GM19372 (cell line): Measurements from ENCODE around the gene OMA1.
A peak's percentile ranks its signal among the peaks of the same experiment; 100 is the strongest.
"Not testable (repeated sequence)": the region's sequence is repeated elsewhere in the genome, so short reads cannot be mapped to it uniquely, and the experiment has no call there.

Source experiments
- ATAC-seq: cut with Tn5 transposase; IDR thresholded peaks from one replicate; pipeline ENCODE4 v1.9.1; 2021; ENCODE audit warnings: mild to moderate bottlenecking, low read depth, moderate library complexity; ENCODE audit not compliant: unreplicated experiment

OMA1 gene

GRCh38 chr1:58546520-58547308, at the start of gene OMA1:
Gene OMA1, minus strand, starts transcription at chr1:58546726. Its CDS starts 7,432 bp downstream, at chr1:58539294.
- ATAC-seq: peak; percentile 94

- no peak for ATAC-seq
Observed at GRCh38 chr1:58594546-58594945, 48.0 kb upstream of the OMA1 start.

GRCh38 chr1:58592522-58593134, 46.1 kb upstream of the OMA1 start:
- no peak for ATAC-seq

- no peak for ATAC-seq
Observed at GRCh38 chr1:58591806-58592205, 45.3 kb upstream of the OMA1 start.

- ATAC-seq: no peak
Observed at GRCh38 chr1:58590019-58590418, 43.5 kb upstream of the OMA1 start.

DNA sequence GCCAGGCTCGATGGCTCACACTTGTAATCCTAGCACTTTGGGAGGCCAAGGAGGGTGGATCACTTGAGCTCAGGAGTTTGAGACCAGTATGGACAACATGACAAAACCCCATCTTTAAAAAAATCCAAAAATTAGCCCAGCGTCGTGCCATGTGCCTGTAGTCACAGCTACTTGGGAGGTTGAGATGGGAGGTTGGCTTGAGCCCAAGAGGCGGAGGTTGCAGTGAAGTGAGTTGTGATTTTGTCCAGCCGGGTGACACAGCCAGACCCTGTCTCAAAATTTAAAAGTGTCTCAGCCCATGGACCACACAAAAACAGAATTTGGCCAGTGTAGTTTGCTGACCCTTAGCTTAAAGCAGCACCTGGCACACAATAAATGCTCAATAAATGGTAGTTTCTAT, 41.9 kb upstream of the OMA1 start:
- ATAC-seq: no peak

GRCh38 chr1:58587667-58588066, 41.1 kb upstream of the OMA1 start:
- ATAC-seq: no peak

GRCh38 chr1:58586271-58586670, 39.7 kb upstream of the OMA1 start:
- ATAC-seq: no peak

DNA sequence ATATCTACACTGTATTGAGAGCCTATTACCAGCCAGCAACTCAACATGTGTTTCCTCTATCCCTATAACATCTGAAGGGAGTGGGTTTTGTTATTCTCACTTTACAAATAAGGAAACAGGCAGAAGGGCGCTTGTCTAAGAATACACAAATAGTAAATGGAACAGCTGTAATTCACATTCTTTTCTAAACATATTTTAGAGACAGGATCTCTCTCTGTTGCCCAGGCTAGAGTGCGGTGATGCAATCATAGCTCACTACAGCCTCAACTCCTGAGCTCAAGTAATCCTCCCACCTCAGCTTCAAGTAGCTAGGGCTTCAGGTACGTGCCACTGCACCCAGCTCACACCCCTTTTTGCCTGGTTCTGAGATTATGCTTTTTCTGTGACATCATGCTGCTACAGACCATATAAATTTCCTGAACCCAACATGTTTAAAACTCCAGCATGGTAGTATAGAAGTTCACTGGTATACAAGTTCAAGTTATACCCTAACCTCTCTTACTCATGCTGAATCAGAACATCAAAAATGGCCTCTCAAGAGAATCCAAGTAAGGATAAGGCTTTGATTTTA, 39.1 kb upstream of the OMA1 start:
- no peak for ATAC-seq

- ATAC-seq: no peak
Observed at GRCh38 chr1:58585166-58585565, 38.6 kb upstream of the OMA1 start.

- no peak for ATAC-seq
Observed at GRCh38 chr1:58584082-58584895, 37.8 kb upstream of the OMA1 start.

DNA sequence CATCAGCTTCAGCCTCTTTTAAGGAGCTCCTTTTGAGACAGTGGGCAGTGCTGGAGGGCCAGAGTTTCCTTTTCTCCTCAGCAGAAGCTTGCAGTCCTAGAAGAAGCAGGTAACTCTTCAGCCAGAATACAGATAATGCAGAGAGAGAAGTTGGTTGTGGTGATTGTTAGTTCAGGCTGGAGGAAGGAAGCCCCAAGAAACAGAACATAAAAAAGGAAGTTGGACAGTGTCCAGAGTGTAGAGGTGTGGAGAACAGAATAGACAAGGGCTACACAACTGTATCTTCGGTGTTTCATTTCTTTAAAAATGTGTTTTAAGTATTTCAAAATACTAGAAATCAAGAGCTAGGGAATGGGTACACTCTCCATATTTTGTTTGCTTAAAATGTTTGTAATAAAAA, 37.0 kb upstream of the OMA1 start:
- ATAC-seq: no peak

- not testable (repeated sequence) for ATAC-seq
Observed at GRCh38 chr1:58582143-58582542, 35.6 kb upstream of the OMA1 start.

DNA sequence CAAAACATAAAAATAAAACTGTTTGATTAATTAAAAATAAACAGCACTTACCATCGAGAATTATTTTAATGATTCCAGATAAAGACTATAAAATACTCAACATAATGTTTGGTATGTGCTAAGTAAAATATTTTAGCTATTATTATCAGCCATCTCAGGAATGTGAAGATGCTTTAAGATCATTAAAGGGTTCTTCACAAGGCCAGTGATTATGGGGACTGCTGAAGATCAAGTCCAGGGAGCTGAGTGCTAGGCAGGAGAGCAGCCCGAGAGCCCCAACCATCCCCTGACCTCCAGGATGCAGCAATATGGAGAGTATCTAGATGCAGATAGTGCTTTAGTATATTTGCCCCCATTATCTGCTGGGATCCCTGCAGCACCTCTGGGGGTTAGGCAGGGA, 35.1 kb upstream of the OMA1 start:
- no peak for ATAC-seq

DNA sequence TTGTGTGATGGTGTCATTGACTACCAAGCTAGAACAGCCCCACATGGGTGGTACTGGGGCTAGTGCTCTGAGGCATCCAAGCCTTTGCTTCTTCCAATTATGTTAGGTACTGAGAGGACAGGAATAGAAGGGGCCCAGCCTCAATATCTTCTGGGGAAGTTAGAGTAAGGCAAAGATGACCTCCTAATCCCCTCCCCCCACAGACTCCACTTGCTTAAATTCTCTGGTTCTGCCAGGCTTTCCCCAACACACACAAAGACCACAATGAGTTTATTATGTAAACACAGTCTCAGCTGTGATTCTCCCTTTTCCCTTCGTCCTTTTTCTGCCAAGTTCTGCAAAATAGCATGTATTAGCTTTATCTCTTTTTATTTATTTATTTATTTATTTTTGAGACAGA, 33.7 kb upstream of the OMA1 start:
- no peak for ATAC-seq

DNA sequence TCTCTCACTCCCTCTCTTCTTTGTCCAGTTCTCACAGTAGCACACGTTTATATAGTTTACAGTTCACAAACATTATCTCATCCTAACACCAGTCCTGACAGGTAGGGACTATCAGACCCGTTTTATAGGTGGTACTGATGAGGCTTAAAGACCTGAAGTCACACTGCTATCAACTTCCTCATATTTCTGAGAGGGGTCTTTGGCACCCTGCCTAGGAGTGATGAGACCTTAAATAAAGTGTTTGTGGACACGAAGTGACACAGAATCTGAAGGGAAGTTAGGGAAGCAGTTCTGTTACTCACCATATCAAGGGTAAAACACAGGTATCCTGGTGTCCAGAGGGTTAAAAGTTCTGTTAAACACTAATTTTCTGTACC, 31.1 kb upstream of the OMA1 start:
- ATAC-seq: no peak

DNA sequence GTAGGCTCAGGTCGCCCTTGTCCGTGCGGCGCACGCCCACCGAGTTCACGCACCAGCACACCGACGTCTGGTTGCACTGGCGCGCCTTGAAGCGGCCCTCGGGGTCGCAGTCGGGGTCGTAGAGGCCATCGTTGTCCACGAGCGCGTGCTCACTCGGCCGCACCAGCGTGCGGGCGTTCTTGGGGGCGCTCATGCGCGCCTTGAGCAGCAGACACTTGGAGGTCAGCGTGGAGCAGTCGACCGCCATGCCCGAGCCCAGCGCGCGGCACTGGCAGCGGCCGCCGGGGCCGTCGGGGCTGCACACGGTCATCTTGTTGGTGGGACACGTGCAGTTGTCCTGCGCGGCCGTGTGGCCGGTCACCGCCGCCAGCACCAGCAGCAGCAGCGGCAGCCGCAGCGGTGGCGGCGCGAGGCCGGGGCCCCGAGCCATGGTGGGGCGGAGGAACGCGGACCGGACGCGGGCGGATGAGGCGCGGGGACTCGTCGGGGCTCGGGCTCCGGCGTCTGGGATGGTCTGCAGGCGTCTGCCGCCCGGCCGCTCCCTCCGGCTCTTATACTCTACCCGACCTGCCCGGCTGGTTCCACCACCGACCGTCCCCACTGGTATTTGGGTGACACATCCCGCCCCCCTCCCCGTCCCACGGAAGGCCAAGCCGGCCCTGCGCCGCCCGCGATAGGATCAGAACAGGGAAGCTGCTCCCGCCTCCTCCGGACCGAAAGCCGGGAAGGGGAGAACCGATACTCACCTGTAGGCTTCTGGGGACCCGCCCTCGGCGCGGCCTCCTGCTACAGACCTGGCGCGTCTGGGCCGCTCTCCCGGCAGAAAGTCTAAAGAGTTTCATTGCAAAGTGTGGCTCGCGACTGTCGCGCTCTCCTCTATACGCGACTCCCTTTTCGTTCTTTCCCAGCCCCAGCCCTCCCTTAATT, 30.5 kb upstream of the OMA1 start, which contains the start of gene TACSTD2:
TSS of gene TACSTD2 (minus strand) at position 526 of the 927 bp plus-strand sequence. CDS start at position 430, 96 bp downstream.
- no peak for ATAC-seq

GRCh38 chr1:58576325-58576726, 29.8 kb upstream of the OMA1 start:
- no peak for ATAC-seq

- ATAC-seq: no peak
Observed at GRCh38 chr1:58575551-58576324, 29.2 kb upstream of the OMA1 start.
